GM19328 (cell line): Measurements from ENCODE around the gene CNOT6.
A peak's percentile ranks its signal among the peaks of the same experiment; 100 is the strongest.
"Not testable (repeated sequence)": the region's sequence is repeated elsewhere in the genome, so short reads cannot be mapped to it uniquely, and the experiment has no call there.

Experiments used
- ATAC-seq: cut with Tn5 transposase; IDR thresholded peaks from one replicate; pipeline ENCODE4 v1.9.1; 2021; ENCODE audit warnings: mild to moderate bottlenecking, moderate library complexity; ENCODE audit not compliant: unreplicated experiment

CNOT6 gene

DNA sequence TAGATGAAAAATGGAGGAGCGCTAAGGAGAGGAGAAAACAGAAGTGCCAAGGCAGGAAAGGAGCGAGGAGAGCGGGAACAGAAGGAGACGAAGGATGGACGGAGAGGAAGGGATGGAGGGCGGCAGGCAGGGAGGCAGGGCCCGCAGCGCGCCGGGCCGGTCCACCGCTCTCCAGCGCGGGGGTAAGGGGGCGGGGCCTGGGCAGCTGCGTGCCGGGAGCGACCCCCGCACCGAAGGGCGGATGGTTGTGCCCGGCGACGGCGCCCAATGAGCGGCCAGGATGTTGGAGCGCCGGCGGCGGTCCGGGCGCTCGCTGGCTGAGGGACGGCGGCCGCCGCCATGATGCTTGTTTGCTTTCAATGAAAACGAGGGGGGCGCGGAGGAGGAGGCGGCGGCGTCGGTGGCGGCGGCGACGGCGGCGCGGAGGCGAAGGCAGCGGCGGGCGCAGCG lies at the start of gene CNOT6:
TSS of gene CNOT6 (plus strand) at position 320 of the 450 bp plus-strand sequence. CDS start 34,898 bp downstream, outside the sequence.
- ATAC-seq = peak; percentile 95

DNA sequence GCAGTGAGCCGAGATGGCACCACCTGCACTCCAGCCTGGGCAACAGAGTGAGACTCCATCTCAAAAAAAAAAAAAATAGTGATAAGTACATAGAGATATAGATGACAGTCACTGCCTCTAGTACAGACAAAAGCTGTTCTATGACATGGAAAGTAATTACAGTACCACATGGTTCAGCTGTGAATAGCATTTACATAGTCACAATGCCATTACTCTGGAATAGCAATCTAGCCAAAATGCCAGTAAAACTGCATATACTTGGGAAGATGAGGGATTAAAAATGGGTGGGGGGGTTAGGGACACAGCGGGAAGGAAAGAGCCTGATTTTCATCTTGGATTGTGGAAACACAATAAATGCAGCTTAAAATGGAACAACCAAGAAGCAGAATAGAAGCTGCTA lies 39.4 kb upstream of the CNOT6 start:
- no peak for ATAC-seq

DNA sequence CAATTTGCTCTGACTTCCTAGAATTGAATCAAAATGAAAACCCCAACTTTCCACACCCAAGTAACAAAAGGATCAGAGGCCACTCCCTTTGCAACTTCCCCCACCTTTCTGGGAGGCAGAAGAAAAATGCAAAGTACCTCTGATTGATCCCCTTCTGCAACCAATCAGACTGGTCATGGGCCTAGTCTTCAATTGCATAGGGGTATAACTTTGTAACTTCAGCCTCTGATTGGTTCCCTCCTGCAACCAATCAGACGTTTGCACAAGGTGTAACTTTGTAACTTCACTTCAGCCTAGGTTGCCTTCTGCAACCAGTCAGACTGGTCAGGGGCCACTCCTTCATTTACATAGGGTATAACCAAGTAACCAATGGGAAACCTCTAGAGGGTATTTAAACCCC lies 38.3 kb upstream of the CNOT6 start:
- ATAC-seq = no peak

DNA sequence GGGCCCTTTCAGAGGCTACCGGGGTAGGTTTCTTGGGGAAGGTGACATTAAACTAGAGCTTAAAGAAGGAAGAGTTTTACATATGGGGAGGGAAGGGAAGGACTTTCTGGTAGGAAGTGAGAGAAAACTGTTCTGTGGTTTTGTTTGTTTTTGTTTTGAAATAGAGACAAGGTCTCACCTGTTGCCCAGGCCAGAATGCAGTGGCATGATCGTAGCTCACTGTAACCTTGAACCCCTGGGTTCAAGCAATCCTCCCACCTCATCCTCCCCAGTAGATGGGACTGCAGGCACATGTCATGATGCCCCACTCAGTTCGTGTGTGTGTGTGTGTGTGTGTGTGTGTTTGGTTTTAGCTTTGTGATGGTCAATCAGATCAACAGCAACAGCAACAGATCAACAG lies 37.4 kb upstream of the CNOT6 start:
- no peak for ATAC-seq

DNA sequence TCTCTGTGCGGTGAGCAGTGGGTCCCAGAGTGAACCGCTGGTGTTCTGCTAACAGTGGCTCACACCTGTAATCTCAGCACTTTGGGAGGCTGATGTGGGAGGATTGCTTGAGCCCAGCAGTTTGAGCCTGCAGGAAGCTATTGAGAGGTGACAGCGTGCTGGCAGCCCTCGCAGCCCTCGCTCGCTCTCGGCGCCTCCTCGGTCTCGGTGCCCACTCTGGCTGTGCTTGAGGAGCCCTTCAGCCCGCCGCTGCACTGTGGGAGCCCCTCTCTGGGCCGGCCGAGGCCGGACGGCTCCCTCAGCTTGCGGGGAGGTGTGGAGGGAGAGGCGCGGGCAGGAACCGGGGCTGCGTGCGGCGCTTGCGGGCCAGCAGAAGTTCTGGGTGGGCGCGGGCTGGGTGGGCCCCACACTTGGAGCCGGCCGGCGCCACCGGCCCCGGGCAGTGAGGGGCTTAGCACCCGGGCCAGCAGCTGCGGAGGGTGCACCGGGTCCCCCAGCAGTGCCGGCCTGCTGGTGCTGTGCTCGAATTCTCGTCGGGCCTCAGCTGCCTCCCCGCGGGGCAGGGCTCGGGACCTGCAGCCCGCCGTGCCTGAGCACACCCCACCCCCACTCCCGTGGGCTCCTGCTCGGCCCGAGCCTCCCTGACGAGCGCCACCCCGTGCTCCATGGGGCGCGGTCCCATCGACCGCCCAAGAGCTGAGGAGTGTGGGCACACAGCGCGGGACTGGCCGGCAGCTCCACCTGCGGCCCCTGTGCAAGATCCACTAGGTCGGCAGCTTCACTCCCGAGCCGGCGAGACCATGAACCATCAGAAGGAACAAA lies 35.1 kb upstream of the CNOT6 start:
- not testable (repeated sequence) for ATAC-seq

DNA sequence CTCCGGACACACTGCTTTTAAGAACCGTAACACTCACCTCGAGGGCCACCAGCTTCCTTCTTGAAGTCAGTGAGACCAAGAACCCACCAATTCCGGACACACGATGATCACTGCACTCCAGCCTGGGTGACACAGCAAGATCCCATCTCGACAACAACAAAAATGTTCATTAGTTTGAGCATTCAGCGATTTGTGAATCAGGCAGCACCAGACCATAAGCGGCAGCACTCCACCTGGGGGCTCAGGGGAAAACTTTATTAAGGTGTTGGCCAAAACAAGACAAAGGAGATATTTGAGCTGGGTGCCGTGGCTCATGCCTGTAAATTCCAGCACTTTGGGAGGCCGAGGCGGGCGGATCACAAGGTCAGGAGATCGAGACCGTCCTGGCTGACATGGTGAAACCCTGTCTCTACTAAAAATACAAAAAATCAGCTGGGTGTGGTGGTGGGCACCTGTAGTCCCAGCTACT lies 34.5 kb upstream of the CNOT6 start:
- not testable (repeated sequence) for ATAC-seq

DNA sequence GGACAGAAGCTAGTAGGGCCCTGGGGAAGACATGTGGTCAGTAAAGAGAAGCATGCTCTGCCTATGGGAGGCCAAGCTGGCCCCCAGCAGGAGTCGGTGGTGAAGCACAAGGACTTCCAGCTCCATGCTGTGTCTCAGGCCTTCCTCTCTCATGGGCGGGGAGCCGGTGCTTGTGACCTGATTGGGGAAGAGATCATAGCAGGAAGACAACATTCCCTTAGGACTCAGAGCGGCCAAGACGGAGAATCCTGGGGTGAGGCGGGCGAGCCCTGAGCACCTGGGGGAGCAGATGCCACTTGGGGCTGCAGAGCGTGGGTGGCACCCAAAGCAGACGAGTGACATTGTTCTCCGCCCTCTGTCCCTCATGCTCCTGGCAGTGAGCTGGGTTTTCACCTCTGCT lies 33.3 kb upstream of the CNOT6 start:
- ATAC-seq = no peak

DNA sequence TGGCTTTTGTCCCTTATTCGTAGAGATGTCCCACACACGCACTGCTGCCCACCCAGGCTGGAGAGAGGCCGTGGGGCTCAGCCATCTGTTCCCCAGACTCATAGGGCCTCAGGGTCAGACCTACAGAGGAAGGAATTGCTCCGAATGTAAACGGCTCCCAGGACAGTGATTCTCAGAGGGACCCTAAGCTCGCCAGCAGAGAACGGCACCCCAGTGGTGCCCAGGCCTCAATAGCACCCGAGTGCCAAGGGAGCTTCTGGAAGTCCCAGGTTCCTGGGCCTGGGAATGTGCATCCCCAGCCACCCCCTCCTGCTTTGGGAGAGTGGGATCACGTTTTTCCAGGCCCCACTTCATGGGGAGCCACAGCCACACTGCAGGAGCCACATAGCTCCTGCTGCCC lies 32.9 kb upstream of the CNOT6 start:
- ATAC-seq = no peak

DNA sequence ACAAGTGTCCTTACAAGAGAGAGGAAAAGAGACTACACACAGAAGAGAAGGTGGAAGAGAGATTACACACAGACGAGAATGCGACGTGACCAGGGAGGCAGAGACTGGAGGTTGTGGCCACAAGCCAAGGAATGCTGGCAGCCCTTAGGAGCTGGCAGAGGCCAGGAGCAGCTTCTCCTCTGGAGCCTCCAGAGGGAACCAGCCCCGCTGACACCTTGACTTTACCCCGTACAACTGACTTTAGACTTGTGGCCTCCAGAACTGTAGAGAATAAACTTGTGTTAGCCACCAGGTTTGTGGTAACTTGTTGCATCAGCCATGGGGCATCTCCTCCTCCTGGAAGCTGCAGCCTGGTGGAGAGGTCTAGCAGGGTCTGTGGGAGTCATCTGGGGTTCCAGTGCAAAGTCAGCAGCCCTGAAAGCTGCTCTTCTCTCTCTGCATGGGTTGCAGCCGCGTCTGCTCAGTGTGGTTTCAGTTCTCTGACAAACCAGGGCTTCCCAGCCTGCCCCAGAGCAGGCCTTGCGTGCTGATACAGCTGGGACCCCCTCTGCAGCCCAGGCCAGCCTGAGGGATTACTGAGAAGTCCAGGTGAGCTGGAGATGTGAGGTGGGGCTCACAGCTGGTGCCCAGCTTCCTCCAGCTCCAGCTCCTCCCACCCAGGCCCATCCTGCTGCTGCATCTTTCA lies 30.8 kb upstream of the CNOT6 start:
- ATAC-seq = no peak

DNA sequence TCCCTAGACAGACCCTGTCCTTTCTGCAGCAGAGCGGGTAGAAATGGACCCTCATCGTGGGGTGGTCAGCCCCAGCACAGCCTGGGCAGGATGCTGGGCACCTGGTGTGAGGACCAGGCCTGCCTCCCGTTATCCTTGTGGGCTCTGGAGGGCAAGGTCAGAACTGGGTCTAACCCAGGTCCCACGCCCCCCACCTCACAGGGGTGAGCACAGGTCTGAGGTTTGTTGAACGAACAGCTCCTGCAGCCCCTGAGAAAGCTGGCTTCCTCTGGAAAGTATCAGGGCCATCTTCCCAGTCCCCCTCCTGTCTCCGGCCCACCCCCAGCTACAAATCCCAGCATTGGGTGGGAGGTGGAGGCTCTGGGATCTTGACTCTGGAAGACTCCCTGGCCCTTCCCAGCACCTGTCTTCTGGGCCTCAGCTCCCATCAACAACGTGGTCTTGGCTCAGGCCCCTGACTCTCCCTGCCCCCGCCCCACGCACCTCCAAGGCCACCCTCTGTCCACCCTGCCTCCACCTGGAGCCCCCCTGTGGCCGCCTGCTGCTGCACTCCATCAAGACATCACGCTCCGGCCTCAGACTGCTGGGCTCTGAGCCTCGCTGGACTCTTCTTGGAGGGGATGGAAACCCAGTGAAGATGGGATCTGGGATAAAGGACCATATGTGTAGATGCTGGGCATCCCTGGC lies 30.1 kb upstream of the CNOT6 start:
- no peak for ATAC-seq

DNA sequence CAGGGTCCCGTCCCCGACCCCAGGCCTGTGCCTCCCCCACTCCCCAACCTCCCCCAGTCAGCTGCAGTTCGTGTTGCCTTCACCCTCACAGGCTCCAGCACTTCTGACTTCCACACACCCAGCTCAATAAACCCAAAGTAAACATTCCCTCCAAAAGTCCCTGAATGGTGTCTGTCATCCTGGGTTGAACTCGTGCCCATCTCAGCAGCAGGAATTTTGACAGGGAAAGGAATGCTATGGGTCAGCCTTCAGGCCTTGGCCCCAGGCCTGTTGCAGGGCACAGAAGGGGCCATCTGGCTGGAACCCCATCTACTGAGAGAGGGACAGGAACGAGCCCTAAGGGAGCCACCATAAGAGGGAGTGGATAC lies 29.6 kb upstream of the CNOT6 start:
- no peak for ATAC-seq

DNA sequence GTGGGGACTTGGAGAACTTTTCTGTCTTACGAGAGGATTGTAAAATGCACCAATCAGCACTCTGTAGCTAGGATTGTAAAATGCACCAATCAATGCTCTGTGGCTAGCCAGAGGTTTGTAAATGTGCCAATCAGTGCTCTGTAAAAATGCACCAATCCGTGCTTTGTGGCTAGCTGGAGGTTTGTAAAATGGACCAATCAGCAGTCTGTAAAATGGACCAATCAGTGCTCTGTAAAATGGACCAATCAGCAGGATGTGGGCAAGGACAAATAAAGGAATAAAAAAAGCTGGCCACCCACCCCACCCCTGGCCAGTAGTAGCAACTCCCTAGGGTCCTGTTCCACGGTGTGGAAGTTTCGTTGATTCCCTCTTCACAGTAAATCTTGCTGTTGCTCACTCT lies 29.1 kb upstream of the CNOT6 start:
- not testable (repeated sequence) for ATAC-seq

DNA sequence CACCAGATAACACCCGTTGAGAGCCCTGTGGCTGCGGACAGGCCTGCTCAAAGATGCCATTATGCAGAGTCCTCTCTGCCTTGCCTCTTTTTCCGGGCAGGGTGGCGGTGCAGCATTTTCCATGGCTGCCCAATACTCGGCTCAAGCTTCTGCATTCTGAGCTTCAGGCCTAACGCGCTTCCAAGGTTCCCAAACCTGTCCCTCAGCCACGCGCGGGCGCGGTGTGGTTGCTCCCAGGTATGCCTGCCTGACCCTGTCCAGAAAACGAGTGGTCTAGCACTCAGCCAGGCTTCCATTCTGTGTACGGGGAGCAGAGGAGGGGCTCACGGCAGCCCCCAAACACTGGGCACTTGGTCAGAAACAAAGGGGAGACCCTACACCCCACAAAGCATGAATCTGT lies 27.9 kb upstream of the CNOT6 start:
- no peak for ATAC-seq

DNA sequence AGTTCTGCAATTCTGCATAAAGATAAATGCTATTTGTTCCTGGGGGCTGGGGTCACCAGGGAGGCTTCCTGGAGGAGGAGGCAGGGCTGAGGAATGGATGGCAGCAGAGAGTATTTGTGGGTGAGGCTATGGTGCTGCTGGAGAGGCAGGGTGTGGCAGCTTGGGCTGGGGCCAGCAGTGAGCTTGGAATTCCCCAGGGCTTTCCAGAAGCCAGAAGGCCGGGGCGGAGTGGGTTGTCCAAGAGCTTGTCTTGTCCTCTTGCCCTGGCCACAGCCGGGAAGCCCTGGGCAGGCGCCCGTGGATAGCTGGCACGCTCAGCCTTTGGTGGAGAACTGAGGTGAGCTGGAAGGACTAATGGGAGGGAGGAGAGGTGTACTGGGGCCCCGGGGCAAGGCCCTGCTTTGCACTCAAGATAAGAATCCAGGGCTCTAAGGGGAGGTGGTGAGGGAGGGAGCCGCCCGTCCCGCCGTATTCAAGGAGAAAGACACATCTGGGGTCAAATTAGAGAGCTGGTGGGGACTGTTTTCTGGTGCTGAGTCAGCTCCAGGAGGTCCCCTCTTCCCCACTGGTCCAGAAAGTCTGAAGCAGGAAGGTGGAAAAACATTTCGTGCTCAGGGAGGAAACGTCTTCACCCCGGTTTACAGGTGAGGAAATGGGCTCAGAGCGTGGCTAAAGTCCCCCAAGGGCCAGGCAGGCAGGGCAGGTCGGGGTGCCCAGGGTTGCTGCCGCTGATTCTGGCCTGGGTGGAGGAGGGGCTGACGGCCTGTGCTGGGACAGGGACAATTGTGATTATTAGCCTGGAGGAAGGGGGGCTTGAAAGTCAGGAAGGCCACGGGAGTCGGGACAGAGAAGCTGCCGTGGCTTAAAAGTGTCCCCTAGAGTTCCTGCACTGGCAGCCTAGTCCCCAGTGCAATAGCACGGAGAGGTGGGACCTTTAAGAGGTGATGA lies 26.9 kb upstream of the CNOT6 start:
- ATAC-seq = no peak

DNA sequence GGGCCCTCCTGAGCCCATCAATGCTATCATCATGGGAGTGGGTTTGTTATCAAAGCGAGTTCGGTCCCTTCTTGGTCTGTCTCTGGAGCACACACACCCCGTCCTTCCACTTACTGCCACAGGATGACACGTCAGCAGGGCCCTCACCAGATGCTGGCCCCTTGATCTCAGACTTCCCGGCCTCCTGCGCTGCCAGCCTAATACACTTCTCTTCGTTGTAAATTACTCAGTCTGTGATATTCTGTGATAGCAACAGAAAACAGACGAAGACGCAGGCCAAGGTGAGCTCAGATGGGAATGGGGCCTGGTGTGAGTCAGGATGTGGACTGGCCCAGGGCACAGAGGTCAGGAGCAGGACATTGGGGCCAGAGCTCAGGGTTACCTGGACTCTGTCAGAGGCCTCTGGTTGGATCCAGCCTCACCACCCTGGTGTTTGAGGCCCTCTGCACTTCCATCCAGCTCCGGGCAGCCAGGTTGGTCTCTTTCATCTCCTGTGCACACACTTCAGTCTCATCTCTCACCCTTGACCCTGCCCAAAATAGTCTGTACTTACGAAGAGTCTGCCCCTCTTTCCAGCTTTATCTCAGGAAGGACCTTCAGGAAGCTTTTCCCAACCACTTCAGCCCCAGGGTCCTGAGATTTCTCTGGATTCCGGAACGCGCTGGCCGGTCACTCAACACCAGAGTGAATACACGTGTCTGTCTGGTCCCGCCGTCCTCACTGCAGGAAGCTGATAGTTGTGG lies 26.0 kb upstream of the CNOT6 start:
- no peak for ATAC-seq

DNA sequence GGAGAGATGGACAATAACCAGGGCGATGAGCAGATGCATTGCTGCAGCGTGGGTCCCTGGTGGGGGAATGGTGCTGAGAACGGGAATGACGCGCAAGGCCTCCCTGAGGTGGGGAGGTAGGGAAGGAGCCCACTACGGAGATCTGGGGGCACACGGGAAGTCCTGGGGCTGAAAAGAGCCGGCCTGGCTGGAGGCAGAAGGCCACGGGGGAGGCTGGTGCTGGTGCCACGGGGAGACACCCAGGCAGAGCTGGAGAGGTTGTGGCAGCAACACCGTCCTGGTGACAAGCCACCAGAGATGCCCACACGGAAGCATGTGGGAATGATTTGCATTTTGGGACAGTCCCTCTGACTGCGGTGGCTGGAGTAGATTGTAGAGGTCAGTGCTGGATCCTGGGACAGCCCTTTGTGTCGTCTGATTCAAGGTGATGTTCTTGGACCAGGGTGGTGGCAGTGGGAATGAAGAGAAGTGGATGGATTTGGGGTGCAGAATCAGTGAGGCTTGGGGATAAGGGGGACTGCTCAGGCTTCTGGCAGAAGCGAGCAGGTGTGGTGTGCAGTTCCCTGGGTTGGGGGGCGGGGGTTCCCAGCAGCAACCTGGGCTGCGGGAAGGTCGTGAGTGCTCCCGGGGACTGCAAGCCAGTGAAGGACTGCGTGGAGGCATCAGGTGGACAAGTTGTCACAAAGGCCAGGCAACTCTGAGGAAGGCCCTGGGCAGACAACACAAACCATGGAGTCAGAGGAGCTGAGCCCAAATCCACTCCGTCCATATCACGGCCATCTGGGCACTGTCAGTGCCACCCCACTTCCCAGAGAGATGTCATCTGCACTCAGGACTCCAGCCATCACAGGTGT lies 25.2 kb upstream of the CNOT6 start:
- no peak for ATAC-seq

DNA sequence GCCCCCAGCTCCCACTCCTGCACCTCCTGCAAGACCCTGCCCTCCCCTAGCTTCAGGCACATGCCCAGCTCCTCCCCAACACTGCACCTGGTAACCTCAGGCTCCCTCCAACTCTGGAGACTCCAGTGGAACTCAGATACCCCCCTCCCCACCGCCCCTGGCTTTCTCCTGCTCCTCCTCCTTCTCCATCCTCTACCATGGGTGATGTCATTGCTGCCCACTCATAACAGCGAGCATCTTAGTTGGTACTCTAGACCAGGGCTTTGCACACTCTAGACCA lies 24.7 kb upstream of the CNOT6 start:
- ATAC-seq = no peak

DNA sequence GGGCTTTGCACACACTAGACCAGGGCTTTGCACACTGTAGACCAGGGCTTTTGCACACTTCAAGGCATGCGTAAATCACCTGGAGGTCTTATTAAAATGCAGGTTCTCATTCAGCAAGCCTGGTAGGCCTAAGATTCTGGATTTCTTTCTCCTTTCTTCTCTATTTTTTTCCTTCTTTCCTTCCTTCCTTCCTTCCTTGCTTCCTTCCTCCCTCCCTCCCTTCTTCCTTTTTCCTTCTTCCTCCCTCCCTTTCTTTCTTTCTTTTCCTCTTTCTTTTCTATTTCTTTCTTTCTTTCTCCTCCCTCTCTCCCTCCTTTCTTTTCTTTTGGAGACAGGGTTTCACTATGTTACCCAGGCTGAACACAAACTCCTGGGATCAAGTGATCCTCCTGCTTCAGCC lies 24.3 kb upstream of the CNOT6 start:
- ATAC-seq = no peak

DNA sequence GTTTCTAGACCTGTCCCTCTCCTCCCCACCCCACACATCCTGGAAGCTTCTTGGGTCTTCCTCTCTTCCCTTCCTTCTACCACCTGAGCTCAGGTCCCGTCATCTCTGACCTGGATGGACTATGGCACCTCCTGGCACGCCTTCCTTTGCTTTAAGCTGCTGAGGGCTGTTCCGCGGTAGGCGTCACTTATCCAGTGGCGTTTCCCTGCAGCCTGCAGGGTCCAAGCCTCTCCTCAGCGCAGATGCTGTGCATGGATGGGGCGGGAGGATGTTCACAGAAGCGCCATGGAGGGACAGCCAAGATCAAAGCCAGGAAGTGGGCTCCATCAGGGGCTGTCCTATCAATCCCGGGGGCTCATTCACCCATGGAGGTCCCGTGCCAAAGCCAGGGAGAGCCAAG lies 23.8 kb upstream of the CNOT6 start:
- no peak for ATAC-seq
